22Rv1 (cell line): ENCODE measurements around the gene MEF2A.

Source experiments
- H3K27ac ChIP-seq: fragments of 450-650 bp; 2 replicates; pipeline ENCODE4 v1.5.1; 2017
- ZFX ChIP-seq: fragments of 450-650 bp; IDR thresholded peaks from 2 replicates; pipeline ENCODE4 v1.6.1; 2017; ENCODE audit warnings: antibody characterized with exemption, borderline replicate concordance
- TF ChIP-seq, protein P1 (sequence below): fragments of 450-650 bp; IDR thresholded peaks from 2 replicates; pipeline ENCODE4 v1.5.1; 2017; ENCODE audit warnings: mild to moderate bottlenecking

The MEF2A gene

DNA sequence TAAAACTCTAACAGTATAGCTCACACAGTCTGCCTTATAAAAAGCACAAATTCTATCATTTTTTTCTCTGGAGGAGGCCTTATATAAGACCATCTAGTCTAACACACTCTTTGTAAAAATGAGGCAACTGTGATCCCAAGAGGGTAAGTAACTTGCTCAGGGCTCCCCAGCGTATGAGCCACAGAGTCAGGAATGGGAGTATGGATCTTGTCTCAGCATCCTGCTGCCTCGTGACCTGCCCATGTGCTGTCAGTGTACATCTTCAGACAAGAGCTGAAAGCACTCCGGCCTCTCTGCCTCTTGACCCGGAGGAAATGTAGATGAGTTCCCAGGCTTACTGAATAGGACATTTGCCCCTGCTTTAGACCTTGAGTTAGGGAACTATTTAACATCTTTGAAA is 28.4 kb upstream of the MEF2A start:
- no peak overlapping the region for H3K27ac ChIP-seq
- no peak for TF ChIP-seq ZFX
- TF ChIP-seq, protein P1, sequence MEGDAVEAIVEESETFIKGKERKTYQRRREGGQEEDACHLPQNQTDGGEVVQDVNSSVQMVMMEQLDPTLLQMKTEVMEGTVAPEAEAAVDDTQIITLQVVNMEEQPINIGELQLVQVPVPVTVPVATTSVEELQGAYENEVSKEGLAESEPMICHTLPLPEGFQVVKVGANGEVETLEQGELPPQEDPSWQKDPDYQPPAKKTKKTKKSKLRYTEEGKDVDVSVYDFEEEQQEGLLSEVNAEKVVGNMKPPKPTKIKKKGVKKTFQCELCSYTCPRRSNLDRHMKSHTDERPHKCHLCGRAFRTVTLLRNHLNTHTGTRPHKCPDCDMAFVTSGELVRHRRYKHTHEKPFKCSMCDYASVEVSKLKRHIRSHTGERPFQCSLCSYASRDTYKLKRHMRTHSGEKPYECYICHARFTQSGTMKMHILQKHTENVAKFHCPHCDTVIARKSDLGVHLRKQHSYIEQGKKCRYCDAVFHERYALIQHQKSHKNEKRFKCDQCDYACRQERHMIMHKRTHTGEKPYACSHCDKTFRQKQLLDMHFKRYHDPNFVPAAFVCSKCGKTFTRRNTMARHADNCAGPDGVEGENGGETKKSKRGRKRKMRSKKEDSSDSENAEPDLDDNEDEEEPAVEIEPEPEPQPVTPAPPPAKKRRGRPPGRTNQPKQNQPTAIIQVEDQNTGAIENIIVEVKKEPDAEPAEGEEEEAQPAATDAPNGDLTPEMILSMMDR: no peak

DNA sequence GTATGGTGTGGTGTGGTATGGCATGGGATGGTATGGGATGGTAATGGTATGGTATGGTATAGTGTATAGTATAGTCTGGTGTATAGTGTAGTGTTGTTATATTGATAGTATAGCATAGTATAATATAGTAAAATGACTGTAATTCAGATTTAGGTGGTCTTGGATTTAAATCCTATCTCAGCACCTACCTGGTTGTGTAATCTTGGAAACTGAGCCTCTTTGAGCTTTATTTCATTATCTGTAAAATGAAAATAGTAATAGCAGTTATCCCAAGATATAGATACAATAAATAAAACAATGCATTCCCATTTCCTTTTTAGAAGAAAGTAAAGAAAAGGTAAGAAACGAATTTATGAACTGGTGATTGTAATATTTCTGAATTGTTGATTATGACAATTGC is 27.5 kb upstream of the MEF2A start:
- no peak for TF ChIP-seq ZFX
- TF ChIP-seq, protein P1: no peak
- H3K27ac ChIP-seq: no peak overlapping the region

DNA sequence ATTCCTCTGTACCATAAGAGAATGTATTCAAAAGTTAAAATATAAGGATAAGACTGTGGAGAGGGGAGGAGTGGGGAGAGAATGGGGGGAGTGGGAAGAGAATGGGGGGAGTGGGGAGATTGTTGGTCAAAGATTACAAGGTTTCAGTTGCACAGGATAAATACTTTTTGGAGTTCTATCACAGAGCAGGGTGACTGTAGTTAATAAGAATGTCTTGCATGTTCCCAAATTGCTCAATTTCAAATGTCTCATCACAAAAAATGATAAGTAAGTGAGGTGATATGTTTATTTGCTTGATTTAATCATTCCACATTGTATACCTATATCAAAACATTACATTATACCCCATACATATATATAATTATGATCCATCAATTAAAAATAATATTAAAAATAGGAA is 23.0 kb upstream of the MEF2A start:
- no peak for TF ChIP-seq ZFX
- H3K27ac ChIP-seq: no peak overlapping the region

DNA sequence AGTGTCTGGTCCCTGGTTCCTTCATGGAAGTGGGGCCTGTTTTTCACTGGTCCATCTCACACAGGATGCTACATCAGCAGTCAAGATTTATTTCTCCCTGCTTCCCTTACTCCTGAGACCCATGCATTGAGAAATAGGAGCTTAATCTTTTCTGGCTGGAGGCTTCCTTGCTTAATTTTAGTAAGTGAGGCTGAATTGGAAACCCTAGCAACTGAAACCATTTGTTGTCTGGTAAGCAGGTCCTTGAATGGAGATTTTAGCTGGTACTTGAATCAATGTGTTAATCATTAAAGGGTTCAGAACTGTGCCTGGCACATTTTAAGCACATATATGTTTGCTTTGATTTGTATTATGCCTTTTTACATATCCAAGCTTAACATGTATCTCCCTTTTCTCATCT is 20.2 kb upstream of the MEF2A start:
- TF ChIP-seq ZFX: no peak
- TF ChIP-seq, protein P1: no peak

DNA sequence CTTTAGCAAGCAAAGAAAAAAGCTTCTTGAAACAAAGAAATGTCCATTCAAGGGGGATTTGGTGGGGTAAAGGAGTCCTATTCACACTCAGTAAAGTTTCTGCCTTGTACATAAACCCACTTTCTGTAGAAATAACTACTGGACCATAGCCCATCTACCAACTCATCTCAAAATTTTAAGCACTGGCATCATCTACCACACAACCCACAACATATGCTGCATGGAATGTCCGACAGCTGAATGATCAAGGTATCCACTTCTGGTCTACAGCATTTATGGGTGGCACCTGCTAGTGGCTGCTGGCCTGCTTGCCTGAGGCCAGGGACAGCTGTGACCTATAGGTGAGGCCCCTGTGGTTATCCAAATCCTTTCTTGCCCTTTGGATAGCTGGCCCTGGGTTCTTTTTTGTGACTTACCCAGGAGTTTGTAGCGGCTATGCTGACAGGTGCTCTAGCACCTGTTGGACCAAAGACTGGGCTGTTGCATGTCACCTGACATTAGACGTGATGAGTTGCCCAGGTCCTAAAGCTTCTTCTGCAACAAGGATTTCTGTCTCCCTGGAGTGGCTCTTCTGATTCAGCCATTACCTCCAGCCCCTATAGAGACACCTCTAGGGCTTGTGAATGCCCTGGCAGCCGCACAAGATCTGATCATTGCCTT is 19.2 kb upstream of the MEF2A start:
- TF ChIP-seq ZFX: no peak
- TF ChIP-seq, protein P1: no peak

More for the DNA sequence above, 20.2 kb upstream of the MEF2A start:
- H3K27ac ChIP-seq: no peak overlapping the region

DNA sequence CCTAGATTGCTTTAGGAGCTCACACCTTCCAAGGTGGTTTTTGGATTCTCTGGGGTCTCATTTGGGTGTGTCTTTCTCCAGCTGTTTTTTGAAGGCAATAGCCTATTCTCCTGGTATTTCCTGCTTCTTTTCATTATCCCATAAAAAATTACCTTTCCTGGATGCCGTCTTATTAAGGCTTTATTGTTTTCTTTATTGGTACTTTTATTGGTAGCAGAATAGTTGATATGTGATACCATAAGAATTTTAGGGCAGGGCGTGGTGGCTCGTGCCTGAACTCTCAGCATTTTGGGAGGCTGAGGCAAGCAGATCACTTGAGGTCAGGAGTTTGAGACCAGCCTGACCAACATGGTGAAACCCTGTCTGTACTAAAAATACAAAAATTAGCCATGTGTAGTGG is 18.3 kb upstream of the MEF2A start:
- no peak overlapping the region for H3K27ac ChIP-seq

More for the DNA sequence above, 19.2 kb upstream of the MEF2A start:
- no peak overlapping the region for H3K27ac ChIP-seq

DNA sequence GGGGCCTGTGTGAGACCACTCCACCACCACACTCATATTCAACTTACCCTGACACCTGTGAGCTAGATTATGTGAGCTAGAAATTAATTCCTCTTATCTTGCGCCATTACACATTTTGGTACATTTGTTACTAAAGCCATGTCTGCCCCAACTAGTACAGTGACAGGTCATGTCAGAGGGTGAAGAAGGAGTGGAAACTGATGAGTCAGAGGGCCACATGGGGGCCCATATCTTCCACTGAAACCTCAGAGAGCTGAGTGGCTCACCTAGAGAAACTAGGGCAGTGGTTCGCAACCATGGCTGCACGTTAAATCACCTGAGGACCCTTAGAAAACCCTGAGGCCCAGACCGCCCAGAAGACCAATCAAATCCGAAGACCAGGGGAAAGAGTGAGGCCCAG is 15.7 kb upstream of the MEF2A start:
- no peak overlapping the region for H3K27ac ChIP-seq
- TF ChIP-seq, protein P1: no peak
- no peak for TF ChIP-seq ZFX

More for the DNA sequence above, 18.3 kb upstream of the MEF2A start:
- no peak for TF ChIP-seq ZFX
- TF ChIP-seq, protein P1: no peak

DNA sequence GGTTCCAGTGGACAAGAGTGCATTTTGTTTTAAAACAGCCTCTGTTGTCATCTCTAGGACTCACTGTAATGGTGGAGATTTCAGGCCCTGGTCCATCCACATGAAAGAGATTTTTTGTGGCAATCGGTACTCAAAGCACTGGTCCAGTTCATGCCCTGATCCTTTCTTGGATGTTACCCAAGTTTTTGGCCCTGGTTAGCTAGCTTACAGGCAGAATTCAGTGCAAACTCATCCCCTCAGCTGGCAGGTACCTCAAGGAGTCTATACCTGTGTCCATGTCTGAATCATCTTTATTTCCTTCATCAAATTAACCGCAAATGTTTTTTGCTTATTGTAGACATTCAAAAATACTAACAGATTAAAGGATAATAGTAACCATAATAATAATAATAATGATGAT is 13.7 kb upstream of the MEF2A start:
- no peak for TF ChIP-seq ZFX
- TF ChIP-seq, protein P1: no peak

More for the DNA sequence above, 13.7 kb upstream of the MEF2A start:
- H3K27ac ChIP-seq: no peak overlapping the region
